K562 (cell line): ENCODE results near the gene ORC2. TPM values are rescaled to one million over a fixed set of nuclear protein-coding genes. Genes with fewer than 3 reads are reported as not detected.

ENCODE experiments used
- ATAC-seq: fragments of 200-7000 bp; cut with Tn5 transposase; 3 replicates; pipeline ENCODE4 v1.9.1; 2020; ENCODE audit warnings: moderate library complexity
- BruUV-seq: library from RNA; stranded (reverse); fragments of 400-500 nt; replicated peaks from 2 replicates; lab custom pipeline; 2021; lab: Mats Ljungman, UMichigan
- CTCF ChIA-PET: fragments of 300-600 bp; formaldehyde crosslinking; extraction: SDS; loops from one replicate; lab custom pipeline; 2021; ENCODE audit warnings: low intra/inter-chr PET ratio; lab: Yijun Ruan, JAX
- POLR2A ChIA-PET: fragments of 300-600, 350-650 bp; sonication (Branson Sonifier 250); formaldehyde crosslinking; extraction: SDS; loops from one replicate; lab custom pipeline; 2021; ENCODE audit warnings: antibody characterized with exemption, inconsistent platforms; lab: Yijun Ruan, JAX
- DNase-seq, 4 experiments: peaks; one replicate each; pipeline versions ENCODE4 v3.0.0 to v3.0.0-alpha.2; 2011 to 2018; ENCODE audit warnings: low spot score in 3 of 4, mixed read lengths in 3 of 4; ENCODE audit errors: extremely low read depth in 1 of 4
- FAIRE-seq: peaks from 2 replicates; lab custom pipeline; 2011; peaks lifted over from hg19 to GRCh38; lab: Jason Lieb, UNC
- H2AFZ ChIP-seq: 2 replicates; pipeline ENCODE4 v1.6.0; 2011; ENCODE audit warnings: low read depth, low read length, control low read depth, inconsistent platforms
- H3K27ac ChIP-seq: fragments of 200-600 bp; 3 replicates; pipeline ENCODE4 v1.8.0; 2011; ENCODE audit warnings: low read depth, mild to moderate bottlenecking, control low read depth, inconsistent platforms, low read length, moderate library complexity, mixed read lengths; ENCODE audit errors: extremely low read depth
- H3K27me3 ChIP-seq, 2 experiments: fragments of 300-600 bp in 1 of 2; 2 replicates in 1 of 2; 3 replicates in 1 of 2; pipeline versions ENCODE4 v1.6.0 to v1.8.0; 2011; ENCODE audit warnings: inconsistent platforms in 2 of 2, low read length in 2 of 2, mild to moderate bottlenecking in 1 of 2, mixed read lengths in 1 of 2, moderate library complexity in 1 of 2; ENCODE audit not compliant: control insufficient read depth in 2 of 2, insufficient read depth in 2 of 2
- H3K36me3 ChIP-seq: fragments of 300-600 bp; 3 replicates; pipeline ENCODE4 v1.8.0; 2011; ENCODE audit warnings: mild to moderate bottlenecking, low read length, inconsistent platforms; ENCODE audit not compliant: control insufficient read depth, insufficient read depth
- H3K4me1 ChIP-seq, 2 experiments: fragments of 200-600 bp in 1 of 2; replicated peaks in 1 of 2; 2 replicates in 1 of 2; 3 replicates in 1 of 2; pipeline versions ENCODE4 v1.5.1 to v1.8.0; 2011; ENCODE audit warnings: inconsistent platforms in 2 of 2, low read length in 2 of 2, mild to moderate bottlenecking in 1 of 2, mixed read lengths in 1 of 2, moderate library complexity in 1 of 2; ENCODE audit not compliant: control insufficient read depth in 2 of 2, insufficient read depth in 2 of 2
- H3K4me2 ChIP-seq: 2 replicates; pipeline ENCODE4 v1.6.1; 2011; ENCODE audit warnings: low read length, control low read depth, inconsistent platforms, mixed read lengths; ENCODE audit not compliant: insufficient read depth
- H3K4me3 ChIP-seq: fragments of 200-600 bp; sonication (generic), shearing (Covaris generic); 2 replicates; pipeline ENCODE4 v1.5.1; 2016; ENCODE audit warnings: control low read depth, inconsistent platforms
- H3K79me2 ChIP-seq: fragments of 200-600 bp; 3 replicates; pipeline ENCODE4 v1.8.0; 2011; ENCODE audit warnings: low read length, inconsistent platforms; ENCODE audit not compliant: control insufficient read depth, insufficient read depth
- H3K9ac ChIP-seq, 2 experiments: 2 replicates each; pipeline versions ENCODE4 v1.6.0 to v1.6.1; 2011; ENCODE audit warnings: low read depth in 2 of 2, low read length in 2 of 2, control low read depth in 1 of 2, inconsistent platforms in 1 of 2, mild to moderate bottlenecking in 1 of 2, mixed read lengths in 1 of 2; ENCODE audit not compliant: insufficient read depth in 1 of 2
- H3K9me1 ChIP-seq: one replicate; pipeline ENCODE4 v1.6.0; 2011; ENCODE audit warnings: inconsistent platforms, mild to moderate bottlenecking, low read length, moderate library complexity; ENCODE audit not compliant: control insufficient read depth, insufficient read depth
- H3K9me3 ChIP-seq: replicated peaks from 2 replicates; pipeline ENCODE4 v1.5.1; 2011; ENCODE audit warnings: low read depth, low read length, inconsistent platforms; ENCODE audit not compliant: control insufficient read depth, insufficient read depth
- H4K20me1 ChIP-seq: replicated peaks from 2 replicates; pipeline ENCODE4 v1.6.1; 2011; ENCODE audit warnings: low read length, inconsistent platforms, mixed read lengths; ENCODE audit not compliant: control insufficient read depth, insufficient read depth
- AFF1 ChIP-seq, 2 experiments: fragments of 450-650 bp; IDR thresholded peaks; 2 replicates each; pipeline ENCODE4 v1.6.1; 2018; ENCODE audit warnings: mild to moderate bottlenecking in 2 of 2, low read depth in 1 of 2; ENCODE audit not compliant: partially characterized antibody in 2 of 2
- CHD1 ChIP-seq: fragments of 200-600 bp; sonication (generic); IDR thresholded peaks from one replicate; pipeline ENCODE4 v1.6.1; 2012; ENCODE audit warnings: mild to moderate bottlenecking, moderate library complexity, low read length, inconsistent platforms
- KLF10 ChIP-seq: fragments of 250-450 bp; sonication (Bioruptor Pico); IDR thresholded peaks from 2 replicates; pipeline ENCODE4 v1.6.1; 2021; ENCODE audit warnings: matching md5 sums
- PHF21A ChIP-seq: fragments of 450-650 bp; IDR thresholded peaks from 2 replicates; pipeline ENCODE4 v1.6.1; 2017; ENCODE audit warnings: low read depth, borderline replicate concordance
- POLR3A ChIP-seq: IDR thresholded peaks from 2 replicates; pipeline ENCODE4 v1.6.1; 2011; ENCODE audit warnings: borderline replicate concordance, mild to moderate bottlenecking, moderate library complexity; ENCODE audit not compliant: insufficient read length, insufficient read depth; ENCODE audit errors: extremely low read depth
- SAP30 ChIP-seq: fragments of 200-600 bp; sonication (generic); IDR thresholded peaks from 2 replicates; pipeline ENCODE4 v1.6.1; 2012; ENCODE audit warnings: borderline replicate concordance, low read depth, mild to moderate bottlenecking, moderate library complexity, low read length, control low read depth, inconsistent platforms; ENCODE audit not compliant: insufficient read depth, poor library complexity, severe bottlenecking
- SETDB1 ChIP-seq: IDR thresholded peaks from one replicate; pipeline ENCODE4 v1.6.1; 2012; ENCODE audit warnings: low read length, control low read depth, inconsistent platforms
- SIN3B ChIP-seq: fragments of 450-650 bp; IDR thresholded peaks from 2 replicates; pipeline ENCODE4 v1.6.1; 2017; ENCODE audit warnings: low read depth, mild to moderate bottlenecking, moderate library complexity
- SOX6 ChIP-seq: fragments of 450-650 bp; IDR thresholded peaks from 2 replicates; pipeline ENCODE4 v1.6.1; 2014; ENCODE audit warnings: mild to moderate bottlenecking
- ZNF586 ChIP-seq: fragments of 450-650 bp; formaldehyde crosslinking; conservative IDR thresholded peaks from 2 replicates; pipeline ENCODE4 v1.4.0; 2020; ENCODE audit warnings: mild to moderate bottlenecking, moderate library complexity
- ZNF592 ChIP-seq: fragments of 450-650 bp; IDR thresholded peaks from 2 replicates; pipeline ENCODE4 v1.6.1; 2017; ENCODE audit warnings: antibody characterized with exemption, mild to moderate bottlenecking
- ZNF780A ChIP-seq: fragments of 250-450 bp; sonication (Bioruptor Pico); IDR thresholded peaks from 2 replicates; pipeline ENCODE4 v1.5.0; 2021; ENCODE audit warnings: mild to moderate bottlenecking
- WGBS: fragments of 100-300 bp; shearing (Covaris generic); methylation state at CpG from one replicate; pipeline ENCODE4 v1.1.6; 2016; ENCODE audit warnings: low coverage, mixed read lengths; ENCODE audit not compliant: insufficient coverage; ENCODE audit errors: missing lambda C conversion rate; 5-methylcytosine and 5-hydroxymethylcytosine counted together
- in situ Hi-C: fragments of 300-500 bp; cut with MboI; formaldehyde crosslinking; loops from 4 replicates; pipeline ENCODE4 v1.15.0; 2018; ENCODE audit warnings: inconsistent platforms, mixed read lengths
- intact Hi-C: fragments of 100-400 bp; cut with micrococcal nuclease; formaldehyde crosslinking; loops from 2 replicates; pipeline ENCODE4 v1.14.2; 2022
- polyA plus RNA-seq, 8 experiments: library from polyadenylated mRNA; depleted of rRNA in 4 of 8; stranded (reverse) in 5 of 8; unstranded in 3 of 8; fragments of >200 nt; fragmentation: Nextera tagmentation in 2 of 8; fragmentation: Illumina TruSeq in 1 of 8; extraction: Ambion mirVana in 2 of 8; extraction: Trizol in 1 of 8; gene quantifications; 2 replicates each; pipeline versions ENCODE4 v1.2.1 to v1.2.3, GENCODE V29; 2011 to 2014; ENCODE audit warnings: inconsistent platforms in 1 of 8, missing spikeins in 1 of 8
- total RNA-seq, 7 experiments: library from RNA; depleted of rRNA in 6 of 7; stranded (reverse); fragments of >200 nt in 6 of 7; fragmentation: Illumina TruSeq in 2 of 7; extraction: Trizol in 2 of 7; gene quantifications; 2 replicates each; pipeline versions ENCODE4 v1.2.1 to v1.2.3, GENCODE V29; 2011 to 2021; ENCODE audit warnings: low replicate concordance in 1 of 7
- TF ChIP-seq, protein P1 (sequence below): sonication (generic); formaldehyde crosslinking; IDR thresholded peaks from 2 replicates; pipeline ENCODE4 v1.8.0; 2022; ENCODE audit warnings: mild to moderate bottlenecking, missing genetic modification reagents

The ORC2 gene
- total and polyA plus RNA-seq, 9 of the 15 experiments (the other 6 are each of a cell fraction or from before 2014, with no cell fraction given) = 5.6 to 41.1 (median 19.0) TPM

GRCh38 chr2:201004370-201004769 is 40.9 kb upstream of the ORC2 start:
- Histone ChIP-seq H3K4me2 (no peak overlapping the region), H3K79me2 (no peaks in the 10 kb centered on the region), H3K9me1 (no peaks in the 10 kb centered on the region), H3K4me1 (no peaks in the 10 kb centered on the region), H4K20me1 (no peaks in the 10 kb centered on the region), H3K9me3 (no peaks in the 10 kb centered on the region), H3K4me3 (no peak overlapping the region), H3K9ac (no peak overlapping the region), H3K36me3 (peaks cover 53% of the 10 kb centered on the region), H3K27ac (no peak overlapping the region), H2AFZ (no peak overlapping the region), H3K27me3 (no peaks in the 10 kb centered on the region)
- ChIA-PET POLR2A (interaction anchor here (0.6 kb wide), 1 partner anchor 440 kb away, joined by 3 read pairs; no protein-coding TSS in a partner anchor), CTCF (no interaction called here)
- 100% methylated on average over 1 of the region's 3 CpGs for WGBS
- ATAC-seq (no peak), FAIRE-seq (no peak), DNase-seq (no peak)
- no peak for TF ChIP-seq SIN3B
- no peak for TF ChIP-seq SOX6
- no peak for TF ChIP-seq ZNF586 (CRISPR knock-in tag)
- TF ChIP-seq, protein P1, sequence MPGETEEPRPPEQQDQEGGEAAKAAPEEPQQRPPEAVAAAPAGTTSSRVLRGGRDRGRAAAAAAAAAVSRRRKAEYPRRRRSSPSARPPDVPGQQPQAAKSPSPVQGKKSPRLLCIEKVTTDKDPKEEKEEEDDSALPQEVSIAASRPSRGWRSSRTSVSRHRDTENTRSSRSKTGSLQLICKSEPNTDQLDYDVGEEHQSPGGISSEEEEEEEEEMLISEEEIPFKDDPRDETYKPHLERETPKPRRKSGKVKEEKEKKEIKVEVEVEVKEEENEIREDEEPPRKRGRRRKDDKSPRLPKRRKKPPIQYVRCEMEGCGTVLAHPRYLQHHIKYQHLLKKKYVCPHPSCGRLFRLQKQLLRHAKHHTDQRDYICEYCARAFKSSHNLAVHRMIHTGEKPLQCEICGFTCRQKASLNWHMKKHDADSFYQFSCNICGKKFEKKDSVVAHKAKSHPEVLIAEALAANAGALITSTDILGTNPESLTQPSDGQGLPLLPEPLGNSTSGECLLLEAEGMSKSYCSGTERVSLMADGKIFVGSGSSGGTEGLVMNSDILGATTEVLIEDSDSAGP (CRISPR knock-in tag) = no peak
- TF ChIP-seq ZNF592 = no peak
- TF ChIP-seq SETDB1 = no peak
- no peak for TF ChIP-seq SAP30
- TF ChIP-seq KLF10 = no peak
- no peak for TF ChIP-seq PHF21A
- TF ChIP-seq ZNF780A (CRISPR knock-in tag) = no peak
- TF ChIP-seq POLR3A = no peak
- TF ChIP-seq CHD1 = no peak
- TF ChIP-seq AFF1 (IDR thresholded peaks at IDR 0.05; ENCODE audit: low read depth in 1 of 2, partially characterized antibody in 2 of 2) = no peak
- no TSS peak for BruUV-seq
- in situ Hi-C loops = no loop called here
- intact Hi-C loops = no loop called here
